HG03571 (cell line): ENCODE results near the gene PACSIN1.
A peak's percentile ranks its signal among the peaks of the same experiment; 100 is the strongest.

Experiments used
- ATAC-seq: cut with Tn5 transposase; IDR thresholded peaks from one replicate; pipeline ENCODE4 v1.9.1; 2021; ENCODE audit not compliant: unreplicated experiment

PACSIN1 gene

GRCh38 chr6:34465531-34466241, at the start of gene PACSIN1:
Gene PACSIN1 (plus strand): TSS chr6:34466076. CDS start chr6:34526306, 60,230 bp downstream.
- no peak for ATAC-seq

- ATAC-seq: no peak
Observed at GRCh38 chr6:34416877-34417371, 49.0 kb upstream of the PACSIN1 start.

GRCh38 chr6:34418367-34418766, 47.5 kb upstream of the PACSIN1 start:
- ATAC-seq: no peak

GRCh38 chr6:34423254-34423653, 42.6 kb upstream of the PACSIN1 start:
- no peak for ATAC-seq

- ATAC-seq: no peak
Observed at GRCh38 chr6:34424200-34425131, 41.4 kb upstream of the PACSIN1 start.

- ATAC-seq: no peak
Observed at GRCh38 chr6:34425132-34425497, 40.8 kb upstream of the PACSIN1 start.

GRCh38 chr6:34425498-34426410, 40.1 kb upstream of the PACSIN1 start, which contains the start of gene RPS10:
Gene RPS10 (minus strand): TSS chr6:34426069. CDS start chr6:34425221, 848 bp downstream.
- ATAC-seq: peak; percentile 82

- no peak for ATAC-seq
Observed at GRCh38 chr6:34435916-34436315, 30.0 kb upstream of the PACSIN1 start.

GRCh38 chr6:34436803-34437643, 28.9 kb upstream of the PACSIN1 start:
- no peak for ATAC-seq

- ATAC-seq: no peak
Observed at GRCh38 chr6:34437644-34437970, 28.3 kb upstream of the PACSIN1 start.

- no peak for ATAC-seq
Observed at GRCh38 chr6:34438705-34439104, 27.2 kb upstream of the PACSIN1 start.

GRCh38 chr6:34439442-34439841, 26.4 kb upstream of the PACSIN1 start:
- ATAC-seq: no peak

- no peak for ATAC-seq
Observed at GRCh38 chr6:34441526-34441925, 24.4 kb upstream of the PACSIN1 start.

GRCh38 chr6:34445313-34445860, 20.5 kb upstream of the PACSIN1 start:
- ATAC-seq: no peak

- no peak for ATAC-seq
Observed at GRCh38 chr6:34447386-34447785, 18.5 kb upstream of the PACSIN1 start.

GRCh38 chr6:34447910-34448309, 18.0 kb upstream of the PACSIN1 start:
- no peak for ATAC-seq

GRCh38 chr6:34451192-34451591, 14.7 kb upstream of the PACSIN1 start:
- ATAC-seq: no peak

GRCh38 chr6:34455831-34456230, 10.0 kb upstream of the PACSIN1 start:
- ATAC-seq: no peak

GRCh38 chr6:34457382-34457741, 8.5 kb upstream of the PACSIN1 start:
- no peak for ATAC-seq
